ENCODE data around the gene FUCA2. TPM values are rescaled to one million over a fixed set of nuclear protein-coding genes. Genes with fewer than 3 reads are reported as not detected.
"Not testable (repeated sequence)": the region's sequence is repeated elsewhere in the genome, so short reads cannot be mapped to it uniquely, and the experiment has no call there.

The FUCA2 gene
- total RNA-seq, 1 donor from 2014 or later, result 52.4 TPM

DNA sequence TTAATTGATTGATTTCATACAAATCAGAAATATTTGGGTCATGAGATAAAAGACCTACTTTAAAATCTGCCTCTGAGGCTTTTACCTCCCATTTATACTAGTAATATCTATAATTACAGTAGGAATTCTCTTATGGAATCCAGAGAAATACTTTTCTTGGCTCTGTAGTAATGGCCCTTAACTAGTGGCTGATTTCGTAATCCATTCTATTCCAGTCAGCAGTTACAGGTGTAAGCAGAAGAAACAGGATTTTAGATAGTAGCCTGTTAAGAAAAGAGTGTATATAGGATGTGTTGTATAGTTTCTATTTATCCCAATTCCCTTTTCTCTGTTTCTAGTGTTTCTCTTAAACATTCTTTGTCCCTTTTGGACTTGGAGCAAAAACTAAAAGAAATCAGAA is 39.7 kb downstream of the FUCA2 start:
- TF ChIP-seq CTCF (IDR thresholded peaks at IDR 0.05), result no peak
- Mint-ChIP-seq H3K27ac (ENCODE audit: unreplicated experiment) (no peak overlapping the region), H3K9me3 (ENCODE audit: low read depth) (no peaks in the 10 kb centered on the region), H3K4me1 (ENCODE audit: low read depth) (no peaks in the 10 kb centered on the region), H3K27me3 (ENCODE audit: low read depth) (no peaks in the 10 kb centered on the region), H3K36me3 (ENCODE audit: low read depth) (peaks cover 31% of the 10 kb centered on the region), H3K4me3 (ENCODE audit: unreplicated experiment) (no peak overlapping the region)
- DNase-seq (ENCODE audit: low spot score), result no peak

DNA sequence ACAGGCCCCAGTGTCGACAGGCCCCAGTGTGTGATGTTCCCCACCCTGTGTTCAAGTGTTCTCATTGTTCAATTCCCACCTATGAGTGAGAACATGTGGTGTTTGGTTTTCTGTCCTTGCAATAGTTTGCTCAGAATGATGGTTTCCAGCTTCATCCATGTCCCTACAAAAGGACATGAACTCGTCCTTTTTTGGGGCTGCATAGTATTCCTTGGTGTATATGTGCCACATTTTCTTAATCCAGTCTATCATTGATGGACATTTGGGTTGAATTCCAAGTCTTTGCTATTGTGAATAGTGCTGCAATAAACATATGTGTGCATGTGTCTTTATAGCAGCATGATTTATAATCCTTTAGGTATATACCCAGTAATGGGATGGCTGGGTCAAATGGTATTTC is 42.7 kb downstream of the FUCA2 start:
- H3K27ac Mint-ChIP-seq (ENCODE audit: unreplicated experiment); H3K4me1 Mint-ChIP-seq (ENCODE audit: low read depth); DNase-seq (ENCODE audit: low spot score); H3K4me3 Mint-ChIP-seq (ENCODE audit: unreplicated experiment); H3K27me3 Mint-ChIP-seq (ENCODE audit: low read depth); H3K9me3 Mint-ChIP-seq (ENCODE audit: low read depth); H3K36me3 Mint-ChIP-seq (ENCODE audit: low read depth): not testable (repeated sequence)

- Mint-ChIP-seq H3K27ac (ENCODE audit: unreplicated experiment) (no peak overlapping the region), H3K36me3 (ENCODE audit: low read depth) (peaks cover 6% of the 10 kb centered on the region), H3K4me1 (ENCODE audit: low read depth) (no peaks in the 10 kb centered on the region), H3K4me3 (ENCODE audit: unreplicated experiment) (no peak overlapping the region), H3K27me3 (ENCODE audit: low read depth) (no peaks in the 10 kb centered on the region), H3K9me3 (ENCODE audit: low read depth) (no peaks in the 10 kb centered on the region)
- TF ChIP-seq CTCF (IDR thresholded peaks at IDR 0.05), result no peak
- no peak for DNase-seq (ENCODE audit: low spot score)
Measured at GRCh38 chr6:143468026-143468425, 43.5 kb downstream of the FUCA2 start.

DNA sequence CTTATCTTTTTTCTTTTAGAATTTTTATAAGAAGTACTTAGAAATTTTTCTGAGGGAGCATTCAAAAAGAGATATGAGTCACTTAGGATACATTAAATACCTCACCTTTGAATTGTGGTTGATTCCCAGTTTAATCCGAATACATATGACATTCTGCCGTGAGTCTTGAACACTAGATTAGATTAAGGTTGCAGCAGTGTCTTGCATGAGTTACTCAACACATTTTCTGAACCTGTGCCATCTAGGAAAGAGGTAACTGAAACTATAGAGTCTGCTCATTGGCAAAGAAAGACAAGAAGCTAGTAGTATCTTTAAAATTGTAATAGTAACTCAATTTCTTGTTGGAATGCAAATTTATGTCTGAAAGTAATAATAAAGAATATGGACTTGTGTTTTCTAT is 46.0 kb downstream of the FUCA2 start:
- TF ChIP-seq CTCF (IDR thresholded peaks at IDR 0.05), result no peak
- Mint-ChIP-seq H3K27ac (ENCODE audit: unreplicated experiment) (no peak overlapping the region), H3K9me3 (ENCODE audit: low read depth) (no peaks in the 10 kb centered on the region), H3K4me3 (ENCODE audit: unreplicated experiment) (no peak overlapping the region), H3K4me1 (ENCODE audit: low read depth) (no peaks in the 10 kb centered on the region), H3K27me3 (ENCODE audit: low read depth) (no peaks in the 10 kb centered on the region), H3K36me3 (ENCODE audit: low read depth) (peaks cover 5% of the 10 kb centered on the region)
- no peak for DNase-seq (ENCODE audit: low spot score)

DNA sequence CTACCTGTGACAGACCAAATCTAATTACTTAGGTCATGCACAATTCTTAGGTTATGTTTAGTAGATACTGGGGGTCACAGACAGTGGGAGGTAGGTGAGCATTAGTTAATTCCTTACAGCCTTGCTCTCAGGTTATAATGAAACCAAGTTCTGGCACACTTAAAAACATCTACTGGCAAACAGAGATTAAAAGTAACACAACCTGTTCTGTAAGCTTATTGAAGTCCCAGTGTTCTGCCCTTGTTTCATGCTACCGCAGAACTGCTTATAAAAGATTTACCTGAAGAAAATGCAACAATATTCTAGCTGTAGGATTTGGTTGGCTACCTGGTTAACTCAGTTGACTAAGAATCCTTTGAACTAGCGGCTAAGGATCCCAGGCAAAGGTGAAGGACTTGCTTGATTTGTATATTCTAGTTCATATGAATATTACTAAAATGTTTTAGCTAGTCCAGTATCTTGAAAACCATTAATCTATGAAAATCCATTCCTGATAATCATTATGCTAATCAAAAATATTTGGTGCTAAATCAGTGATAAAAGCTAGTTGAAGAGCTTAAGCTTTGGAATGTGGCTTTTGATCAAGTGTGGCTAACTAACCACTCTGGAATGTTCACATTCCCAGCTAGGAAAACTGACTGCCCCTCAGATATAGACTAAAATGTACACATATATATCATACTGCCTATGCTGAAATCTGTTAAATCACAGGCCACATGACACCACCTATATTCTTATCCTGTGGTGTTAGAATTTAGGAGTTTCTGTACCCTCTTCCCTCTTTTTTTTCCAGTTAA is 53.8 kb downstream of the FUCA2 start:
- Mint-ChIP-seq H3K4me1 (ENCODE audit: low read depth) (peaks cover 10% of the 10 kb centered on the region), H3K27me3 (ENCODE audit: low read depth) (no peaks in the 10 kb centered on the region), H3K4me3 (ENCODE audit: unreplicated experiment) (no peak overlapping the region), H3K27ac (ENCODE audit: unreplicated experiment) (no peak overlapping the region), H3K9me3 (ENCODE audit: low read depth) (no peaks in the 10 kb centered on the region), H3K36me3 (ENCODE audit: low read depth) (peaks cover 2% of the 10 kb centered on the region)
- no peak for TF ChIP-seq CTCF (IDR thresholded peaks at IDR 0.05)
- no peak for DNase-seq (ENCODE audit: low spot score)

DNA sequence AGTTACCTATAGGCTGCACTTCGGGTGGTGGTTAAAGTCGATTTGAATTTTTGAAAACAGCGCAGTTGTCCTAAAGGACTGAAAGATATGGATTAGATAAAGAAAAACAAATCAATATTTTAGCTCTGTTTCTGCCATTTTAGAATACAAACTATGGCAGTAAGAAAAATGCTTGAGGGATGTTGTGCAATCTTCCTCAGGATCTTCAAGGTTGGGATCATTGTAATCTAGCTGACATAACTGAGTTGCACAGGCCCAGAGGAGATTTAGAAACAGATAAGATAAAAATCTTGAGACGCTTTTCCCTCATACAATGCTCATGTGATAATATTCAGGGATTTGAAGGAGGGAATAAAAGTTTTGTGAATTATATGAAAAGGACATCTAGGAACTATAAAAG is 60.0 kb downstream of the FUCA2 start:
- Mint-ChIP-seq H3K4me1 (ENCODE audit: low read depth) (peaks cover 22% of the 10 kb centered on the region), H3K4me3 (ENCODE audit: unreplicated experiment) (peak overlapping the region; percentile 88), H3K27ac (ENCODE audit: unreplicated experiment) (peak overlapping the region; percentile 96), H3K27me3 (ENCODE audit: low read depth) (no peaks in the 10 kb centered on the region), H3K36me3 (ENCODE audit: low read depth) (no peaks in the 10 kb centered on the region), H3K9me3 (ENCODE audit: low read depth) (no peaks in the 10 kb centered on the region)
- no peak for DNase-seq (ENCODE audit: low spot score)
- TF ChIP-seq CTCF (IDR thresholded peaks at IDR 0.05), result no peak

All from chondrocyte (in vitro differentiated cells).